GM20000 (cell line): Measurements from ENCODE around the gene SGSH.

Experiments used
- DNase-seq: peaks from one replicate; pipeline ENCODE4 v3.0.0; 2012; ENCODE audit warnings: low spot score
- TF ChIP-seq, protein P1 (sequence below): IDR thresholded peaks from 2 replicates; pipeline ENCODE4 v1.5.1; 2012; ENCODE audit warnings: mild to moderate bottlenecking, control low read depth; ENCODE audit errors: extremely low read depth, missing control alignments

SGSH gene

DNA sequence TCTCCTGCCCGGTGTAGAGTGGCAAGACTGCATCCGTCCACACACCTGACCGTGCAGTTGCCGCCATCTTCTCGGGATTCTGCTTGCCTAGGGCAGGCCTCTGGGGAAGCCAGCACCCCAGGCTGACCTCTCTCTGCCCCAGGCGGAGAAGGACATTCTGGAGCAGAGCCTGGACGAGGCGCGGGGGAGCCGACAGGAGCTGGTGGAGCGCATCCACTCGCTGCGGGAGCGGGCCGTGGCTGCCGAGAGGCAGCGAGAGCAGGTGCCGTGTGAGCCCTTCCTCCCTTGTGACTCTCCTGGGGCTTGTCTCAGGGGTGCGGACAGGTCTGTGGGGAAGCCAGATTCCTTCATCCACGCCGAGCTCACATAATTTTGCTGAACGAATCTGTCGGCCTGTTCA, 30.5 kb downstream of the SGSH start:
- TF ChIP-seq, protein P1, sequence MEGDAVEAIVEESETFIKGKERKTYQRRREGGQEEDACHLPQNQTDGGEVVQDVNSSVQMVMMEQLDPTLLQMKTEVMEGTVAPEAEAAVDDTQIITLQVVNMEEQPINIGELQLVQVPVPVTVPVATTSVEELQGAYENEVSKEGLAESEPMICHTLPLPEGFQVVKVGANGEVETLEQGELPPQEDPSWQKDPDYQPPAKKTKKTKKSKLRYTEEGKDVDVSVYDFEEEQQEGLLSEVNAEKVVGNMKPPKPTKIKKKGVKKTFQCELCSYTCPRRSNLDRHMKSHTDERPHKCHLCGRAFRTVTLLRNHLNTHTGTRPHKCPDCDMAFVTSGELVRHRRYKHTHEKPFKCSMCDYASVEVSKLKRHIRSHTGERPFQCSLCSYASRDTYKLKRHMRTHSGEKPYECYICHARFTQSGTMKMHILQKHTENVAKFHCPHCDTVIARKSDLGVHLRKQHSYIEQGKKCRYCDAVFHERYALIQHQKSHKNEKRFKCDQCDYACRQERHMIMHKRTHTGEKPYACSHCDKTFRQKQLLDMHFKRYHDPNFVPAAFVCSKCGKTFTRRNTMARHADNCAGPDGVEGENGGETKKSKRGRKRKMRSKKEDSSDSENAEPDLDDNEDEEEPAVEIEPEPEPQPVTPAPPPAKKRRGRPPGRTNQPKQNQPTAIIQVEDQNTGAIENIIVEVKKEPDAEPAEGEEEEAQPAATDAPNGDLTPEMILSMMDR = no peak
- DNase-seq = no peak

DNA sequence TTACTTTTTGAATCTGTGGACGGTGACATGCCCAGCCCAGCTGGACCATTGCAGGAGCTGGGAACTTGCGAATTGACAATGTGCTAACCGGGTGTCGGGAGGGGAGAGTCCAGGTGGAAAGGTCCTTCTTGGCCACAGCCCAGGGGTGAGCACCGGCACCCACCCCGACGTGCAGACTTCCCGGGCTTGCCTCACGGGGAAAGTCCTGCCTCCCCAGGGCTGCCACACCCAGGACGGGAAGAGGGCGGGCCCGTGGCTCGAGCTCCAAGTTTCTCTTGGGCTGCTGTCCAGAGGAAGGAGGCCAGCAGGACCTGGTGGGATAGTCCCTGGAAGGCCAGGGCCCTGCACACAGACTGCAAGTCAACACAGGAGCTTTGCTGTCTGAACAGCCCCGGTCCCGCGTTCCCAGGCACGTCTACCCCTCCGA, 32.6 kb downstream of the SGSH start:
- TF ChIP-seq, protein P1 = no peak
- no peak for DNase-seq

DNA sequence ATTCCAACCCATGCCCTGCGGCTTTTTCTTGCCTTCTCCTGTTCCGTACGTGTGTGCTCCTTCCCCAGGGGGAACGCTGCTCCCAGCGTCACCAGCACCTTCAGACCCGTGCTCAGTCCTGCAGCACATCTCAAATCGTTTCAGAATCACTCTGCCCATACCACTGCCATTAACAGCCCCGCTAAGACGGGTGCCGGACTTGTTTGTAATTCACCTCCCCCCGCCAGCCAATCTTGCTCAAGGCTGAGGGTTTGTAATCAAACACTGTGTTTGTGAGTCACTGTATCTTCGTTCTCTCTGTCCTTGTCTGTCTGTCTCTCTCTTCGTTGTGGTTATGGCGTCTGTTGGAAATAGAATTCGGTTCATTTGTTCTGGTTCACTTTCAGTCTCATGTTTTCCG, 33.0 kb downstream of the SGSH start:
- DNase-seq = no peak
- TF ChIP-seq, protein P1 = no peak

DNA sequence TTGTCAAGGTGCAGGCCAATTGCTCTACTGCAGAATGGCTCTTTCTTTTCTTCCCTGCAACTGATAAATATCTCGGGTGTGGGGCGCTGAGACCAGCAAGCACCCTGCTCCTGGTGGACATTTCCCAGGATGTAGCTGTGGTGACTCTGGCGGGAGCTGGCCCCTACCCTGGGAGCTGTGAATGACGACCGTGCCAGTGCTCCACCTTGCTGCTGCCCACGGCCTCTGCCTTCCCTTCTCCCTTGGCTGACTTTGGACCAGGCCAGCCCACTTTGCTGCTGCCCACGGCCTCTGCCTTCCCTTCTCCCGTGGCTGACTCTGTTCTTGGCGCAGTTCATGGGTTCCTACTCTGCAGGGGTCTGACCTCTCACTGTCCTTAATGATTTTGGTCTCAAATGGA, 34.2 kb downstream of the SGSH start:
- TF ChIP-seq, protein P1 = no peak
- no peak for DNase-seq

DNA sequence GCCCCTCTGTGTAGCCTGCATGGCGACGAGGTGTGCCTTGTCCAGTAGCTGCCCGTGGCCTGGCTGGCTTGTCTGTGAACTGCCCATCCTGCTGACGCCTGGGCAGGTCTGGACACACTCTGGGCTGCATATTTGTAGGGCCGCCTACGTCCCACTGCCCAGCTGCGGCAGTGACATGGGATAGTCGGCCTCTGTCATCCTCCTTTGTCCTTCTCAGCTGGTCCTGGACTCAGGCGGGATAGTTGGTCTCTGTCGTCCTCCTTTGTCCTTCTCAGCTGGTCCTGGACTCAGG, 35.8 kb downstream of the SGSH start:
- TF ChIP-seq, protein P1 = no peak
- DNase-seq = no peak

DNA sequence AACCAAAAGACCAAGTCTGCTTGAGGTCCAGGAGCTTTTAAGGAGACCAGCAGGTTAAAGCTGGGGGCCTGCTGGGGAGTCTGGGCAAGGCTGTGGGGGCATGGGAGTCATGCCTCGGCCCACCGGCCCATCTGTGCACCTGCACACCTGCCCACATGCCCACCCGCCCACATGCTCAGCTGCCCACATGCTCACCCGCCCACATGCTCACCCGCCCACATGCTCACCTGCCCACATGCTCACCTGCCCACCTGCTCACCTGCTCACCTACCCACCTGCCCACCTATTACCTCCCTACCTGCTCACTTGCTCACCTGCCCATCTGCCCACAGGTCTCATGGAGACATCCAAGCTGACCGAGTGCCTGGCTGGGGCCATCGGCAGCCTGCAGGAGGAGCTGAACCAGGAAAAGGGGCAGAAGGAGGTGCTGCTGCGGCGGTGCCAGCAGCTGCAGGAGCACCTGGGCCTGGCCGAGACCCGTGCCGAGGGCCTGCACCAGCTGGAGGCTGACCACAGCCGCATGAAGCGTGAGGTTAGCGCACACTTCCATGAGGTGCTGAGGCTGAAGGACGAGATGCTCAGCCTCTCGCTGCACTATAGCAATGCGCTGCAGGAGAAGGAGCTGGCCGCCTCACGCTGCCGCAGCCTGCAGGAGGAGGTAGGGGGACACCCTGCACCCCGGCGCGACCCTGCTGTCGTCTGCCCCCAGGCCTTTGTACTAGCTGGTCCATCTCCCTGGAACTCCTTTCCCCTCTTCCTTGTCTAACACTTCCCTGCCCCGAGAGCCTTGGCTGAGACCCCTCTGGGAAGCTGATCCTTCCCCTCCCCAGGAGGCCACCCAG, 36.3 kb downstream of the SGSH start:
- TF ChIP-seq, protein P1 = no peak
- no peak for DNase-seq

DNA sequence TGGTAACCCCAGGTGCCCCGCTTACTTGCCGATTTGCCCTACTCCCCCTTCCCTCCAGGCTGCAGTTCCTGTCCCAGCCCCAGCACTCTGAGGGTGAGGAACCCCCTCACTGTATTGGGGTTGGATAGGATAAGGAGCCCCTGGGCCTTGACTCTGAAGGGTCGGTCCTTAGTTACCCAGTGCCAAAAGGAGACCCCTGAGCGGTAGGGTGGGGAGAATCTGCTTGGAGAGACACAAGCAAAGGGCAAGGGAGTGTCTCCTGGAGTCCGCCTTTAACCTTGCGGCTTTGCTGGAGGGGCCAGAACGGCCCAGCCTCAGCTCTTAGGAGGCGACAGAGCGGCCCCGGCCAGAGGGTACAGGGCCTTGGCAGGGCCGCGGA, 37.3 kb downstream of the SGSH start:
- TF ChIP-seq, protein P1 = no peak

More for the DNA sequence above, 37.3 kb downstream of the SGSH start:
- no peak for DNase-seq
